MM.1S (cell line): Measurements from ENCODE around the gene CBX6.

Experiments
- CTCF ChIP-seq: fragments of 300-600 bp; sonication (generic); IDR thresholded peaks from 2 replicates; pipeline ENCODE4 v1.5.1; 2016; ENCODE audit warnings: antibody characterized with exemption, low read length, mixed read lengths
- EZH2 ChIP-seq: fragments of 300-600 bp; sonication (generic); optimal IDR thresholded peaks from 2 replicates; pipeline ENCODE3; 2017; ENCODE audit warnings: low read depth, mild to moderate bottlenecking, antibody characterized with exemption, low read length, mixed read lengths
- EZH2phosphoT487 ChIP-seq: fragments of 300-600 bp; sonication (generic); IDR thresholded peaks from 2 replicates; pipeline ENCODE4 v1.6.1; 2018; ENCODE audit warnings: antibody characterized with exemption, low read length

GRCh38 chr22:38835888-38836301, 36.1 kb downstream of the CBX6 start:
- no peak for TF ChIP-seq CTCF
- no peak for TF ChIP-seq EZH2
- no peak for TF ChIP-seq EZH2phosphoT487
